Superior temporal gyrus (tissue), 1 donor: ENCODE measurements around the gene MLPH.

Experiments used
- DNase-seq: peaks from one replicate; pipeline ENCODE4 v3.0.0-alpha.2; 2016; ENCODE audit errors: extremely low spot score

Gene MLPH

GRCh38 chr2:237480556-237480955, 6.5 kb upstream of the MLPH start:
- no peak for DNase-seq

- no peak for DNase-seq
These were observed 6.0 kb upstream of the MLPH start for GRCh38 chr2:237480988-237481525.

- DNase-seq = no peak
These were observed 4.6 kb upstream of the MLPH start for GRCh38 chr2:237482485-237482884.

- DNase-seq = no peak
These were observed 3.9 kb upstream of the MLPH start for GRCh38 chr2:237483018-237483731.

- DNase-seq = no peak
These were observed 1.7 kb upstream of the MLPH start for GRCh38 chr2:237485304-237485703.

DNA sequence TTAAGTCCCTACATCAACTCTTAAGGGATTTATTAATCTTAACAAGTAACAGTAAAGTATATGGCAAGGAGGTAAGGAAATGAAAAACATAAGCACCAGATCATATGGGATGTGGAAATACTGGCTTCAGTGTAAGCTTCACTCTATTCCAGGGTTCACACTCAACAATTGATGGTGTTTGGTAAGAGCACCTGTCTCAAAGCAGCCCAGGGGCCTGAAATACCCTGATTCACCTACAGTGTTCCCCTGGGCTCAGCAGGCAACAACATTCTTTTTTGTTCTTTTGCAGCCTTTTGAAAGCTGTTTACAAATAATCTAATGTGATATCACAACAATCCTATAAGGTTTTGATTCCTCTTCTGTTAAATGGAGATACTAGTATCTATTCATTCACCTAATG, 1.2 kb upstream of the MLPH start:
- DNase-seq = no peak

DNA sequence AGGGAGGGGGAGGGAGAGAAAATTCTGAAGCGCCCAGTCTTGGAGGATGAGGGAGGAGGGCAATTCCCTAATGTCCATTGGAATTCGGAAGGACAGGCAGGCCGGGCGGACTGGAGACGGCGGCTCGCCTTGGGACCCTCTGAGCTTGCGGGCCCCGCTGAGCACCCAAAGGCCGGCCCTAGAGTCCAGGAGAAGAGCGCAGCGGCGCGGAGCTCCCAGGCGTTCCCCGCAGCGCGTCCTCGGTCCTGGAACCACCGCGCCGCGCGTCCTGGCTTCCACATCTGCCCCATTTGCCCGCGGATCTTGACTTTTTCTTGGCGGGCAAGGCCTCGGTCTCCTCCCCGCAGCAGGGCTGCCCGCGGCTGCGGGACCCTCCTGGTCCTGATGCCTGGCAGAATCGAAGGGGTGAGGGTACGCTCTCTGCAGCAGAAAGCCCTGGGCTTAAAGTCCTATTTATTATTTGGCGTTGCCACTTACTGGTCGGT, 675 bp upstream of the MLPH start:
- DNase-seq = no peak

- no peak for DNase-seq
These were observed 445 bp downstream of the MLPH start for GRCh38 chr2:237487496-237487895.

DNA sequence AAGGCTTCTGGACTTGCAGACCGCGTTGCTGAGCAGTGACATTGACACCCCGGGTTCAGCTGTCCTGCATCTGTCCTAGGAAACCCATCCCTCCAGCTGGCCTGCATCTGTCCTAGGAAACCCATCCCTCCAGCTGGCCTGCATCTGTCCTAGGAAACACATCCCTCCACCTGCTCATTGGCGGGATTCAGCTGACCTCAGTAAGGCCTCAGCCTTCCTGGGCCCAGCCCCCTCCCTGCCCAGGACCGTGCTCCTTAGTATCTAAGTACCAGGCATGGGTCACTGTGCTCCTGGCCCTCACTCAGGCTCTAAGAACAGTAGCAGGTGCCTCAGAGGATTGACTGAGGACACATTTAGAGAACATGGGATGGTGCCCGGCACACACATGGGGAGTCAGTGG, 1.2 kb downstream of the MLPH start:
- DNase-seq = no peak

DNA sequence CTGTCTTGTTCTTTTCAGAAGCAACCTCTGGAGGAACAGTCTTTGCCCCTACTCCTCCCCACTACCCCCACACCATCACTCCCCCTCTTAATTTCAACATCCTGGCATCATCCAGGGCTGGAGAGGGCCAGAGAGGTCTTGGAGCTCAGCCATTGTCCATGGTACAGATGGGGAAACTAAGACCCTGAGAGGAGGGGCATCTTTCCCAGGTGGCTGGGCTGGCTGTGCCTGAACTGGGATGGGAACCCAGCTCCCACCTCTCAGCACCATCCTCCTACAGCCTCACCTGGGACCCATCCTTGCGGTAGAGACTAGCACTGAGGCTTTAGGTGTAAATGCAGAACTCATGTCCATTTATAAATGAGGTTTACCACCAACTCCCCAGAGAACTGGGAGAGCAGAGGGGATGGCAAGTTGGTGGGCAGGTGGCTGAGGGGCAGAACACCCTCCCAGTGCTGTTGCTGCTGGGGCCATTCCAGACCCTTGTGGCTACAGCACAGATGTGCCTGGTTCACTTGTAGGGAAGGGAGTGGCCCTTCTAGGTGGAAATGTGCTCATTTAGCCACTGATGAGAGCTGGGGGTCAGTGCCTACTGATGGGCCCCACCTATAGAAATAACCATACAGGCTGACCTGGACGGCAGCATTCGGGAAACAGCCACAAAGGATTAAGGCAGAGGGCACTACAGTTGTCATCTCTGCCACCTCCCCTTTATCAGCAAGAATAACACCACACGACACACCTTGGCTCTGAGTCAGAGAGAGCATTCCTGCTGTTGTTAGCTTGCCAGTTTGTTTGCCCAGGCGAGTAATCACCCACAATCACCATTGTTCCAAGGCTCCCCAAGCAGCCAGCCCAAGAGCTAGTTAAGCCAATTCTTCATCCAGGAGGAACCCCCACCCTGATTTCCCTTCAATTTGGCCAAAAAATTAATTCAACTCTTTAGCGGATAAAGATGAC, 2.1 kb downstream of the MLPH start:
- no peak for DNase-seq

- no peak for DNase-seq
These were observed 3.1 kb downstream of the MLPH start for GRCh38 chr2:237490009-237490711.

- no peak for DNase-seq
These were observed 3.7 kb downstream of the MLPH start for GRCh38 chr2:237490795-237491194.

GRCh38 chr2:237491515-237492118, 4.6 kb downstream of the MLPH start:
- DNase-seq = no peak

GRCh38 chr2:237492137-237492890, 5.3 kb downstream of the MLPH start:
- DNase-seq = no peak

- DNase-seq = no peak
These were observed 7.0 kb downstream of the MLPH start for GRCh38 chr2:237494066-237494465.

DNA sequence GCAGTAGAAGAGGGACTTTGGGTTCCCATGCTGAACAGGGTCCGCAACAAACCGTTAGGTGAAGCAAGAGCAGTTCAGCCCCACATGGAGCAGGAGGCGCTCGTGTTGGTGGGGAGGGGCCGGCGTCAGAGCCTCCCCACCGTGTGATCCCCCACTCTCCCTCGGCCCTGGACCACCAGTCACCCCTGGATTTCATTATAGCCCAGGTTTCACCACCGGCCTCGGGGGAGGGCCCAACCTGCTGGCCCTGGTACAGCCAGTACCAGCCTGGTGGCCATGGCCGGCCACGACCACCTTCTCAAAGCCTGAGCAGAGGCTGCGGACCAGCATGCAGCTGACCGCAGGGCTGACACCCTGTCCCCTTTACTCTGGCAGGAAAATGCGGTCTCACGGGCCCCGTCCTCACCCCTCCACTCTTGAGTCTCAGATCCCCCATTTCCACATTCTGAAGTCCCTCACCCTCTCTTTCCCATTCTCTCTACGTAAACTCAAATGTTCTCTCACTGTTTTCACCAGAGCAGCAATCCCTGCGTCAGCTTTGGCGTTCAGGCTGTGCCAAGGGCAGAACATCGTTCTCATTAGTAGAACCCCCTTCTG, 8.6 kb downstream of the MLPH start:
- DNase-seq = no peak

- no peak for DNase-seq
These were observed 9.4 kb downstream of the MLPH start for GRCh38 chr2:237496428-237496827.

- no peak for DNase-seq
These were observed 10.2 kb downstream of the MLPH start for GRCh38 chr2:237497009-237497837.

DNA sequence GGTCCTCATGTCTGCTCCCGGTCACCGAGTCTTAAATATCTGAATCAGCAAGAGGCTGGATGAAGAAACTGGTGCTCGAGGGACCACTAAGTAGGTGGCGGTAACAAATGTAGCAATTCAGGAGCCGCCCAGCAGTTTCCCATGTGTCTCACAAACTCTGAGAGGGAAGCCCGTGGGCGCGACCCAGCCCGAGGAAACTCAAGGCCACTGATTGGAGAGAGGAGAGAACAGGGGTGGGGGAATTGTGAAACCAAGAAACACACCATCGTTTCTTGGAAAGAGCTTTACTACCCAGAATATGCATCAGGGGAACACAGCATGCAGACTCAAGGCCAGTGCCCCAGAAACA, 10.8 kb downstream of the MLPH start:
- DNase-seq = no peak

DNA sequence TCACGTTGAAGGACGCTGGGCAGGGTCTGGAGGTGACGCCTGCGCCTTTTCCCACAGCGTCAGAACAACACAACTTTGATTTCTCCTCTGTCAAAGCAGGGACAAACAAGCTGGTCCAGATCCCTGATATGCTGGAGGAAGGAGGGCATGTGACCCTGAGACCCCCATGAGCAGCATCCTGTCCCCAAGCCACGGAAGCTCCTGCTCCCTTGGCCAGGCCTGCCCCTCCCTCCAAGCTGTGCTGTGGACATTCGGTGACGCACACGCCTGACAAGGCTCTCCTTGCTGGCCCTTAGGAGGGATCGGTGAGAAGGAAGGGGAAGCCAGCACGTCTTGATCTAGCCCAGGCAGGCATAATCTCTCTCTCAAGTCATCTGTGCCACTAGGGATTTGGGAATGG, 11.3 kb downstream of the MLPH start:
- no peak for DNase-seq
